Measurements from ENCODE around the gene RBFOX1. TPM values are rescaled to one million over a fixed set of nuclear protein-coding genes. Genes with fewer than 3 reads are reported as not detected.

Gene RBFOX1
- total and polyA plus RNA-seq, 4 donors, result 0.25 TPM; not detected in 3

- Histone ChIP-seq H3K36me3 (ENCODE audit: control insufficient read depth in 1 of 2, insufficient read depth in 2 of 2, low read length in 1 of 2) (no peaks in the 10 kb centered on the region), H3K27ac (ENCODE audit: low read depth in 1 of 2, low read length in 2 of 2) (no peak overlapping the region), H3K27me3 (ENCODE audit: control insufficient read depth in 1 of 2, insufficient read depth in 2 of 2, low read length in 1 of 2) (no peaks in the 10 kb centered on the region), H3K4me3 (ENCODE audit: low read length in 2 of 2) (no peak overlapping the region), H3K4me1 (ENCODE audit: control insufficient read depth in 1 of 2, insufficient read depth in 2 of 2, low read length in 2 of 2) (no peaks in the 10 kb centered on the region), H3K9me3 (ENCODE audit: control insufficient read depth, low read length) (no peaks in the 10 kb centered on the region)
- 9 to 22% methylated on average over 3 of the region's 3 CpGs for WGBS, 2 donors
- no peak for DNase-seq
- intact Hi-C loops (cut with DNase I), result no loop called here
- no peak for ATAC-seq (ENCODE audit: low FRiP score)
Observed at GRCh38 chr16:7597677-7598076, 265.0 kb downstream of the RBFOX1 start.

- Histone ChIP-seq H3K4me1 (ENCODE audit: control insufficient read depth in 1 of 2, insufficient read depth in 2 of 2, low read length in 2 of 2) (no peaks in the 10 kb centered on the region), H3K9me3 (ENCODE audit: control insufficient read depth, low read length) (no peaks in the 10 kb centered on the region), H3K4me3 (ENCODE audit: low read length in 2 of 2) (no peak overlapping the region), H3K36me3 (ENCODE audit: control insufficient read depth in 1 of 2, insufficient read depth in 2 of 2, low read length in 1 of 2) (no peaks in the 10 kb centered on the region), H3K27me3 (ENCODE audit: control insufficient read depth in 1 of 2, insufficient read depth in 2 of 2, low read length in 1 of 2) (no peaks in the 10 kb centered on the region), H3K27ac (ENCODE audit: low read depth in 1 of 2, low read length in 2 of 2) (no peak overlapping the region)
- WGBS, 2 donors, result 32 to 46% methylated on average over 3 of the region's 3 CpGs
- intact Hi-C loops (cut with DNase I), result no loop called here
- no peak for DNase-seq
- ATAC-seq (ENCODE audit: low FRiP score), result no peak
Observed at GRCh38 chr16:7601100-7601499, 268.5 kb downstream of the RBFOX1 start.

- no peak for ATAC-seq (ENCODE audit: low FRiP score)
- Histone ChIP-seq H3K4me1 (ENCODE audit: control insufficient read depth in 1 of 2, insufficient read depth in 2 of 2, low read length in 2 of 2) (no peaks in the 10 kb centered on the region), H3K27ac (ENCODE audit: low read depth in 1 of 2, low read length in 2 of 2) (no peak overlapping the region), H3K4me3 (ENCODE audit: low read length in 2 of 2) (no peak overlapping the region), H3K9me3 (ENCODE audit: control insufficient read depth, low read length) (no peaks in the 10 kb centered on the region), H3K36me3 (ENCODE audit: control insufficient read depth in 1 of 2, insufficient read depth in 2 of 2, low read length in 1 of 2) (no peaks in the 10 kb centered on the region), H3K27me3 (ENCODE audit: control insufficient read depth in 1 of 2, insufficient read depth in 2 of 2, low read length in 1 of 2) (no peaks in the 10 kb centered on the region)
- no peak for DNase-seq
- intact Hi-C loops (cut with DNase I), result no loop called here
- WGBS, 2 donors, result 43% methylated on average over 7 of the region's 7 CpGs
Observed at GRCh38 chr16:7602291-7602950, 269.8 kb downstream of the RBFOX1 start.

GRCh38 chr16:7605812-7606211 lies 273.2 kb downstream of the RBFOX1 start:
- no peak overlapping the region for H3K4me3 ChIP-seq (ENCODE audit: low read length in 2 of 2)
- H3K27me3 ChIP-seq (ENCODE audit: control insufficient read depth in 1 of 2, insufficient read depth in 2 of 2, low read length in 1 of 2), result no peaks in the 10 kb centered on the region
- intact Hi-C loops (cut with DNase I), result no loop called here
- H3K9me3 ChIP-seq (ENCODE audit: control insufficient read depth, low read length), result no peaks in the 10 kb centered on the region
- no peaks in the 10 kb centered on the region for H3K4me1 ChIP-seq (ENCODE audit: control insufficient read depth in 1 of 2, insufficient read depth in 2 of 2, low read length in 2 of 2)
- H3K27ac ChIP-seq (ENCODE audit: low read depth in 1 of 2, low read length in 2 of 2), result no peak overlapping the region
- DNase-seq (no peak), ATAC-seq (ENCODE audit: low FRiP score) (no peak)
- no peaks in the 10 kb centered on the region for H3K36me3 ChIP-seq (ENCODE audit: control insufficient read depth in 1 of 2, insufficient read depth in 2 of 2, low read length in 1 of 2)
- 86 to 93% methylated on average over 6 of the region's 6 CpGs for WGBS, 2 donors

GRCh38 chr16:7612671-7613070 lies 280.0 kb downstream of the RBFOX1 start:
- ATAC-seq (ENCODE audit: low FRiP score) (no peak), DNase-seq (no peak)
- Histone ChIP-seq H3K36me3 (ENCODE audit: control insufficient read depth in 1 of 2, insufficient read depth in 2 of 2, low read length in 1 of 2) (no peaks in the 10 kb centered on the region), H3K4me3 (ENCODE audit: low read length in 2 of 2) (no peak overlapping the region), H3K27me3 (ENCODE audit: control insufficient read depth in 1 of 2, insufficient read depth in 2 of 2, low read length in 1 of 2) (no peaks in the 10 kb centered on the region), H3K9me3 (ENCODE audit: control insufficient read depth, low read length) (no peaks in the 10 kb centered on the region), H3K27ac (ENCODE audit: low read depth in 1 of 2, low read length in 2 of 2) (no peak overlapping the region), H3K4me1 (ENCODE audit: control insufficient read depth in 1 of 2, insufficient read depth in 2 of 2, low read length in 2 of 2) (no peaks in the 10 kb centered on the region)
- 62 to 70% methylated on average over 8 of the region's 8 CpGs for WGBS, 2 donors
- intact Hi-C loops (cut with DNase I), result no loop called here

- Histone ChIP-seq H3K4me1 (ENCODE audit: control insufficient read depth in 1 of 2, insufficient read depth in 2 of 2, low read length in 2 of 2) (no peaks in the 10 kb centered on the region), H3K4me3 (ENCODE audit: low read length in 2 of 2) (no peak overlapping the region), H3K27me3 (ENCODE audit: control insufficient read depth in 1 of 2, insufficient read depth in 2 of 2, low read length in 1 of 2) (no peaks in the 10 kb centered on the region), H3K9me3 (ENCODE audit: control insufficient read depth, low read length) (no peaks in the 10 kb centered on the region), H3K27ac (ENCODE audit: low read depth in 1 of 2, low read length in 2 of 2) (no peak overlapping the region), H3K36me3 (ENCODE audit: control insufficient read depth in 1 of 2, insufficient read depth in 2 of 2, low read length in 1 of 2) (no peaks in the 10 kb centered on the region)
- ATAC-seq (ENCODE audit: low FRiP score) (no peak), DNase-seq (no peak)
- intact Hi-C loops (cut with DNase I), result no loop called here
- 72 to 77% methylated on average over 2 of the region's 2 CpGs for WGBS, 2 donors
Observed at GRCh38 chr16:7613518-7613917, 280.9 kb downstream of the RBFOX1 start.

GRCh38 chr16:7614021-7614795 lies 281.6 kb downstream of the RBFOX1 start:
- no peak overlapping the region for H3K4me3 ChIP-seq (ENCODE audit: low read length in 2 of 2)
- H3K4me1 ChIP-seq (ENCODE audit: control insufficient read depth in 1 of 2, insufficient read depth in 2 of 2, low read length in 2 of 2), result no peaks in the 10 kb centered on the region
- H3K9me3 ChIP-seq (ENCODE audit: control insufficient read depth, low read length), result no peaks in the 10 kb centered on the region
- DNase-seq (no peak), ATAC-seq (ENCODE audit: low FRiP score) (no peak)
- H3K27me3 ChIP-seq (ENCODE audit: control insufficient read depth in 1 of 2, insufficient read depth in 2 of 2, low read length in 1 of 2), result no peaks in the 10 kb centered on the region
- H3K36me3 ChIP-seq (ENCODE audit: control insufficient read depth in 1 of 2, insufficient read depth in 2 of 2, low read length in 1 of 2), result no peaks in the 10 kb centered on the region
- WGBS, 2 donors, result 43 to 52% methylated on average over 7 of the region's 7 CpGs
- H3K27ac ChIP-seq (ENCODE audit: low read depth in 1 of 2, low read length in 2 of 2), result no peak overlapping the region
- intact Hi-C loops (cut with DNase I), result no loop called here

- DNase-seq (no peak), ATAC-seq (ENCODE audit: low FRiP score) (no peak)
- H3K4me3 ChIP-seq (ENCODE audit: low read length in 2 of 2), result no peak overlapping the region
- H3K36me3 ChIP-seq (ENCODE audit: control insufficient read depth in 1 of 2, insufficient read depth in 2 of 2, low read length in 1 of 2), result no peaks in the 10 kb centered on the region
- intact Hi-C loops (cut with DNase I), result no loop called here
- H3K9me3 ChIP-seq (ENCODE audit: control insufficient read depth, low read length), result no peaks in the 10 kb centered on the region
- H3K27me3 ChIP-seq (ENCODE audit: control insufficient read depth in 1 of 2, insufficient read depth in 2 of 2, low read length in 1 of 2), result no peaks in the 10 kb centered on the region
- no peaks in the 10 kb centered on the region for H3K4me1 ChIP-seq (ENCODE audit: control insufficient read depth in 1 of 2, insufficient read depth in 2 of 2, low read length in 2 of 2)
- no peak overlapping the region for H3K27ac ChIP-seq (ENCODE audit: low read depth in 1 of 2, low read length in 2 of 2)
- 88 to 92% methylated on average over 6 of the region's 6 CpGs for WGBS, 2 donors
Observed at GRCh38 chr16:7615565-7615964, 282.9 kb downstream of the RBFOX1 start.

All from aorta (tissue), 5 donors.